ENCODE results near the gene ZNF415. TPM values are rescaled to one million over a fixed set of nuclear protein-coding genes. Genes with fewer than 3 reads are reported as not detected.

Gene ZNF415
- polyA plus RNA-seq, 1 experiment = 19.3 TPM

- no peak for TF ChIP-seq CTCF (IDR thresholded peaks at IDR 0.05; ENCODE audit: low read depth, low read length)
- POLR2A ChIA-PET = no interaction called here
- peaks cover 7% of the 10 kb centered on the region; the same call in 1 of the 2 replicates for H3K9me3 ChIP-seq (ENCODE audit: control insufficient read depth, insufficient read depth, low read length)
- DNase-seq (ENCODE audit: low read depth, low spot score) = no peak
- no peaks in the 10 kb centered on the region for H3K27me3 ChIP-seq (ENCODE audit: control insufficient read depth, insufficient read depth, low read length)
- H3K27ac ChIP-seq (ENCODE audit: low read depth, low read length) = no peak overlapping the region
- CTCF ChIA-PET = no interaction called here
- no peak overlapping the region for H3K4me3 ChIP-seq (ENCODE audit: low read depth, low read length)
Observed at GRCh38 chr19:53094754-53095575, 37.7 kb downstream of the ZNF415 start.

GRCh38 chr19:53092723-53093122 lies 40.0 kb downstream of the ZNF415 start:
- POLR2A ChIA-PET = no interaction called here
- no peak for DNase-seq (ENCODE audit: low read depth, low spot score)
- Histone ChIP-seq H3K9me3 (ENCODE audit: control insufficient read depth, insufficient read depth, low read length) (no peaks in the 10 kb centered on the region; the same call in 1 of the 2 replicates), H3K27ac (ENCODE audit: low read depth, low read length) (no peak overlapping the region), H3K4me3 (ENCODE audit: low read depth, low read length) (no peak overlapping the region), H3K27me3 (ENCODE audit: control insufficient read depth, insufficient read depth, low read length) (no peaks in the 10 kb centered on the region)
- CTCF ChIA-PET = no interaction called here
- no peak for TF ChIP-seq CTCF (IDR thresholded peaks at IDR 0.05; ENCODE audit: low read depth, low read length)

GRCh38 chr19:53091413-53092254 lies 41.1 kb downstream of the ZNF415 start:
- POLR2A ChIA-PET = interaction anchor here (0.6 kb wide), 1 partner anchor 29 kb away, joined by 4 read pairs; no protein-coding TSS in a partner anchor
- H3K27ac ChIP-seq (ENCODE audit: low read depth, low read length) = no peak overlapping the region
- no peak overlapping the region for H3K4me3 ChIP-seq (ENCODE audit: low read depth, low read length)
- DNase-seq (ENCODE audit: low read depth, low spot score) = no peak
- no peaks in the 10 kb centered on the region for H3K27me3 ChIP-seq (ENCODE audit: control insufficient read depth, insufficient read depth, low read length)
- CTCF ChIA-PET = no interaction called here
- H3K9me3 ChIP-seq (ENCODE audit: control insufficient read depth, insufficient read depth, low read length) = no peaks in the 10 kb centered on the region; the same call in 1 of the 2 replicates
- TF ChIP-seq CTCF (IDR thresholded peaks at IDR 0.05; ENCODE audit: low read depth, low read length) = no peak

DNA sequence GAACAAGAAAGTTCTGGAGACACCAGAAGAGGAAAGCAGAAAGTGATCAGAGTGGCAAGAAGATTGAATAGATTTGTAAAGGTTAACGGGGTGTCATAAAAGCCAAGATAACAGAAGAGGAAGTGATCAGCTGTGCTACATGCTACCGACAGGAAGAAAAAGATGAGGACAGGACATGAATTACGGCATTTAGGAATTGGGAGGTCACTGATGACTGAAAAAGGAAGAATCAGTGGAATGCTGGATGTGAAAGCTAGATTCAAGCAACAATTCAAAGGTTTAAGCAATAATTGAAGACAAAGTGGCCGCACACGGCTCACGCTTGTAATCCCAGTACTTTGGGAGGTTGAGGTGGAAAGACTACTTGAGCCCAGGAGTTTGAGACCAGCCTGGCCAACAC lies 44.6 kb downstream of the ZNF415 start:
- H3K4me3 ChIP-seq (ENCODE audit: low read depth, low read length) = no peak overlapping the region
- TF ChIP-seq CTCF (IDR thresholded peaks at IDR 0.05; ENCODE audit: low read depth, low read length) = no peak

GRCh38 chr19:53086949-53087348 lies 45.8 kb downstream of the ZNF415 start:
- H3K9me3 ChIP-seq (ENCODE audit: control insufficient read depth, insufficient read depth, low read length) = peaks cover 5% of the 10 kb centered on the region
- H3K4me3 ChIP-seq (ENCODE audit: low read depth, low read length) = no peak overlapping the region
- CTCF ChIA-PET = interaction anchor here (0.9 kb wide), 1 partner anchor 10 kb away, joined by 3 read pairs; no protein-coding TSS in a partner anchor
- POLR2A ChIA-PET = no interaction called here
- no peak overlapping the region for H3K27ac ChIP-seq (ENCODE audit: low read depth, low read length)
- DNase-seq (ENCODE audit: low read depth, low spot score) = no peak
- no peaks in the 10 kb centered on the region for H3K27me3 ChIP-seq (ENCODE audit: control insufficient read depth, insufficient read depth, low read length)
- no peak for TF ChIP-seq CTCF (IDR thresholded peaks at IDR 0.05; ENCODE audit: low read depth, low read length)

More for the DNA sequence above, 44.6 kb downstream of the ZNF415 start:
- Histone ChIP-seq H3K9me3 (ENCODE audit: control insufficient read depth, insufficient read depth, low read length) (no peaks in the 10 kb centered on the region; the same call in 1 of the 2 replicates), H3K27ac (ENCODE audit: low read depth, low read length) (no peak overlapping the region), H3K27me3 (ENCODE audit: control insufficient read depth, insufficient read depth, low read length) (no peaks in the 10 kb centered on the region)
- CTCF ChIA-PET = no interaction called here
- POLR2A ChIA-PET = no interaction called here
- DNase-seq (ENCODE audit: low read depth, low spot score) = no peak
